ENCODE results near the gene SERTAD2.

Gene SERTAD2

DNA sequence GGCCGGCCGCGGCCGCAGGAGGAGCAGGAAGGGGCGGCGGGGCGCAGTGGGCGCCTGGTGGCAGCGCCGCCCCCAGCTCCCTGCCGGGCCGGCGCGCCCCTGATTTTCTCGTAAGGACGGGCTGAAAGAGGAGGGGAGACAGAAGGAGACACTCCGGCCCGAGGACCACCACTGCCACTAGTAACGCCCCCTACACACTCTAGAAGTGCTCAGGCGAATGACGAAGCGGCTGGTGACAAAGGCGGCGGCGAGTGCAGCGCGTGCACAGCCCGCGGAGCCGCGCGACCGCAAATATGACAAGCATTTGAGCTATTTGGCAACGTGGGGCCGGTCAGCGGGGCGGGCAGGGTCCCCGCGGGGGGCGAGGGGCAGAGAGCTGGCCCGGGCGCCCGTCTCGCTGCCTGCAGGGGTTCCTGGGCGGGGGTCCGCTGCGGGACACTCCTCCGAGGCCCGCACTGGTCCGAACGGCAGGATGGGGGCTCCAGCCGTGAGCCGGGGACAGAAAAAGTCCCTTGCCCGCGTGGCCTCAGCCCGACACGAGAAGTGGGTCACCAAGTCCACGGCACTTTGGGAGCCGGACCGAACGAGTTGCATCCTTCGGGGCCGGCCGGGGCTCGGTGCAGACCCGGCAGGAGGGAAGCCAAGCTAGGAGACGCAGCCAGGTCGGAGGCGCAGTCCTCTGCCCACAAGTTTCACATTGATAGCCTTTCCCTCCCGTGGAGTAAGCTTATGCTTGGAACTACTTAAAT lies 524 bp upstream of the SERTAD2 start:
- peak overlapping the region; percentile 94 for H2BK5ac ChIP-seq (ENCODE audit: low read depth, low read length, poor library complexity)
- H3K4me1 ChIP-seq (ENCODE audit: control insufficient read depth in 1 of 2, insufficient read depth in 2 of 2, low read length in 2 of 2) = peaks cover 2 to 9% of the 10 kb centered on the region in 2 experiments
- H3K4me3 ChIP-seq (ENCODE audit: low read depth, low read length) = peak overlapping the region; percentile 76
- H3K23ac ChIP-seq (ENCODE audit: low read length) = no peak overlapping the region
- peak overlapping the region; percentile 93 for H3K27ac ChIP-seq (ENCODE audit: low read depth, low read length)
- no peaks in the 10 kb centered on the region for H3K36me3 ChIP-seq (ENCODE audit: control insufficient read depth in 1 of 2, insufficient read depth in 2 of 2, low read length in 2 of 2)
- no peaks in the 10 kb centered on the region for H3K9me3 ChIP-seq (ENCODE audit: insufficient read depth, low read depth, low read length)
- peak overlapping the region; percentile 19 for H2BK12ac ChIP-seq (ENCODE audit: low read length)
- H2BK120ac ChIP-seq (ENCODE audit: insufficient read depth, low read length, poor library complexity) = peak overlapping the region; percentile 84
- peak overlapping the region; percentile 71 for H3K4ac ChIP-seq (ENCODE audit: low read depth, low read length)
- H2AK5ac ChIP-seq (ENCODE audit: low read length) = peak overlapping the region; percentile 31
- peak overlapping the region; percentile 82 for H3K18ac ChIP-seq (ENCODE audit: low read length)
- peak overlapping the region; percentile 80 for H3K4me2 ChIP-seq (ENCODE audit: low read length)
- peak overlapping the region; percentile 24 for H2AFZ ChIP-seq (ENCODE audit: insufficient read depth, low read length, poor library complexity)
- peak overlapping the region; percentile 83 for H3K14ac ChIP-seq (ENCODE audit: low read length)
- H3K79me1 ChIP-seq (ENCODE audit: low read length) = peaks cover 16% of the 10 kb centered on the region
- H3K27me3 ChIP-seq (ENCODE audit: insufficient read depth, low read length) = no peaks in the 10 kb centered on the region
- H3K9ac ChIP-seq (ENCODE audit: low read length) = peak overlapping the region; percentile 81
- no CpG with 5 or more reads among the region's 70 CpGs for WGBS (ENCODE audit: extremely low coverage, insufficient coverage, insufficient read length)
- DNase-seq = peak; percentile 75 to 82
- peak overlapping the region; percentile 84 for H4K91ac ChIP-seq (ENCODE audit: low read depth, low read length)
- peak overlapping the region; percentile 78 for H4K8ac ChIP-seq (ENCODE audit: low read depth, low read length)
- H3K79me2 ChIP-seq (ENCODE audit: control insufficient read depth, insufficient read depth, low read length, poor library complexity) = peaks cover 18% of the 10 kb centered on the region
- peak overlapping the region; percentile 81 for H4K12ac ChIP-seq (ENCODE audit: low read depth, low read length)

DNA sequence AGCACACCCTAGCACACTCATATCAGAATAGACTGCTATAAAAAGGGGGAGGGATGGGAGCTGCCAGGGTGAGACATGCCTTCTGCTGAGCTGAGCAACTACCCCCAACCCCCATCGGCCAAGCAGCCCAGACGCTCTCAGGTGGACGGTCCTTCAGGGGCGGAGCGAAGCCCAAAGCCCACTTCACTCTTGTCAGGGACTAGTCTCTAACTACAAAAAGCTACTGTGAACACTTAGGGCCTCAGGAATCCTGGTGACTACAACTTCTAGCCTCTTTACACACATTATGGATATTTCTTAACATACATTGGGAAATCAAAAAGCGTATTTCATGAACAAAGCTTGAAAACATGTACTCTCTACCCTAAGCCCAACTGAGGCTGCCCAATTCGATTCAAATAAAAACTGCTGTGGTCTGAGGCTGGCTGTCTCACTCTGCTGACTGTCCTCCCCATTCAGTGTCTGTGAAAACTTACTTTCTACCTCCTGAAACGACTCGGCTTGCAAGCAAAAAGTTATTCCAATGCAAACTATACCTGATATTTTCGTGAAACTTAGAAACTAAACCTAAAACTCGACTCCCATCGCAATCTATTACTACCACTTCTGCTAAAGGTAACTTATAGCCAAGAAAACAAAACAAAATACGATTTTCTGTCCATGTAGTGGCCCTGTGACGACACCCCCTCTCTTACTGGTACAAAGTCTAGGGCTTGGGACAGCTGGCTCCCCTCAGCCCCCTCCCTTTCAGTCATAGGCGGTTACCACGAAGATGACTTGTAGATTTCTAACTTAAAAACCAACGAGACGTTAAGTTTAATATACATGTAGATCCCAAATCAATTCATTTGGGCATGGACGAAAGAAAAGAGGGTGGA lies 1.2 kb downstream of the SERTAD2 start:
- H2AK5ac ChIP-seq (ENCODE audit: low read length) = no peak overlapping the region
- H4K91ac ChIP-seq (ENCODE audit: low read depth, low read length) = no peak overlapping the region
- peak overlapping the region; percentile 99 for H3K27ac ChIP-seq (ENCODE audit: low read depth, low read length)
- H3K27me3 ChIP-seq (ENCODE audit: insufficient read depth, low read length) = no peaks in the 10 kb centered on the region
- H2BK5ac ChIP-seq (ENCODE audit: low read depth, low read length, poor library complexity) = peak overlapping the region; percentile 90
- no peak overlapping the region for H4K12ac ChIP-seq (ENCODE audit: low read depth, low read length)
- H2BK120ac ChIP-seq (ENCODE audit: insufficient read depth, low read length, poor library complexity) = no peak overlapping the region
- no peak overlapping the region for H2AFZ ChIP-seq (ENCODE audit: insufficient read depth, low read length, poor library complexity)
- peak overlapping the region; percentile 73 for H3K9ac ChIP-seq (ENCODE audit: low read length)
- peak overlapping the region; percentile 89 for H3K4me2 ChIP-seq (ENCODE audit: low read length)
- no peak overlapping the region for H3K23ac ChIP-seq (ENCODE audit: low read length)
- peaks cover 2 to 14% of the 10 kb centered on the region in 2 experiments for H3K4me1 ChIP-seq (ENCODE audit: control insufficient read depth in 1 of 2, insufficient read depth in 2 of 2, low read length in 2 of 2)
- H3K79me2 ChIP-seq (ENCODE audit: control insufficient read depth, insufficient read depth, low read length, poor library complexity) = peaks cover 18% of the 10 kb centered on the region
- peak overlapping the region; percentile 93 for H3K4me3 ChIP-seq (ENCODE audit: low read depth, low read length)
- no peak overlapping the region for H3K14ac ChIP-seq (ENCODE audit: low read length)
- H3K36me3 ChIP-seq (ENCODE audit: control insufficient read depth in 1 of 2, insufficient read depth in 2 of 2, low read length in 2 of 2) = no peaks in the 10 kb centered on the region
- peaks cover 21% of the 10 kb centered on the region for H3K79me1 ChIP-seq (ENCODE audit: low read length)
- no peak overlapping the region for H3K18ac ChIP-seq (ENCODE audit: low read length)
- H2BK12ac ChIP-seq (ENCODE audit: low read length) = no peak overlapping the region
- no peaks in the 10 kb centered on the region for H3K9me3 ChIP-seq (ENCODE audit: insufficient read depth, low read depth, low read length)
- WGBS (ENCODE audit: extremely low coverage, insufficient coverage, insufficient read length) = no CpG with 5 or more reads among the region's 19 CpGs
- H4K8ac ChIP-seq (ENCODE audit: low read depth, low read length) = no peak overlapping the region
- H3K4ac ChIP-seq (ENCODE audit: low read depth, low read length) = peak overlapping the region; percentile 86
- DNase-seq = peak; percentile 16 to 79

DNA sequence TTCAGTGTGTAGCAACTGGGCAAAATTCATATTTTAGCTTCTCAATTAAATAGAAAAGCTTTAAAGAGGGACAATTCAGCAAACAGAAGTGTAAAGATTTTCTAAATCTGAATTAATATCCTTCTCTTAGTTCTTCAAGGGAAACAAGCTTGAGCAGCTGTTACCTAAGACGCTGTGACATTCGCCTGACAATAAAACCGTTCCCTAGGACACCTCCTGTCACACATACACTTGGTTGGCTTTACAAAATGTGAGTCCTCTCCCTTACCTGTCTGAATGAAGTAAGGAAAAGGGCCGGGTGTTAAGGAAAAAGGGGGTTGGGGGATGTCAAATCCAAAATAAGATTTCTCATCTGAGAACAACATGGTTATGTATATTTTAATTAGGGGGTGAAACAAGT lies 2.1 kb downstream of the SERTAD2 start:
- Histone ChIP-seq H3K4me2 (ENCODE audit: low read length) (no peak overlapping the region), H3K4me3 (ENCODE audit: low read depth, low read length) (no peak overlapping the region), H2BK12ac (ENCODE audit: low read length) (no peak overlapping the region), H3K23ac (ENCODE audit: low read length) (no peak overlapping the region), H3K36me3 (ENCODE audit: control insufficient read depth in 1 of 2, insufficient read depth in 2 of 2, low read length in 2 of 2) (no peaks in the 10 kb centered on the region), H4K91ac (ENCODE audit: low read depth, low read length) (no peak overlapping the region), H3K9ac (ENCODE audit: low read length) (no peak overlapping the region), H3K27me3 (ENCODE audit: insufficient read depth, low read length) (no peaks in the 10 kb centered on the region), H2BK120ac (ENCODE audit: insufficient read depth, low read length, poor library complexity) (no peak overlapping the region), H2AFZ (ENCODE audit: insufficient read depth, low read length, poor library complexity) (no peak overlapping the region), H4K8ac (ENCODE audit: low read depth, low read length) (no peak overlapping the region), H3K14ac (ENCODE audit: low read length) (no peak overlapping the region), H4K12ac (ENCODE audit: low read depth, low read length) (no peak overlapping the region), H3K79me2 (ENCODE audit: control insufficient read depth, insufficient read depth, low read length, poor library complexity) (peaks cover 18% of the 10 kb centered on the region), H3K4ac (ENCODE audit: low read depth, low read length) (peak overlapping the region; percentile 97), H3K9me3 (ENCODE audit: insufficient read depth, low read depth, low read length) (no peaks in the 10 kb centered on the region), H3K4me1 (ENCODE audit: control insufficient read depth in 1 of 2, insufficient read depth in 2 of 2, low read length in 2 of 2) (peaks cover 2 to 14% of the 10 kb centered on the region in 2 experiments), H3K27ac (ENCODE audit: low read depth, low read length) (no peak overlapping the region), H2BK5ac (ENCODE audit: low read depth, low read length, poor library complexity) (no peak overlapping the region), H3K18ac (ENCODE audit: low read length) (no peak overlapping the region), H2AK5ac (ENCODE audit: low read length) (no peak overlapping the region), H3K79me1 (ENCODE audit: low read length) (peaks cover 21% of the 10 kb centered on the region)
- DNase-seq = no peak
- WGBS (ENCODE audit: extremely low coverage, insufficient coverage, insufficient read length) = no CpG with 5 or more reads among the region's 4 CpGs

DNA sequence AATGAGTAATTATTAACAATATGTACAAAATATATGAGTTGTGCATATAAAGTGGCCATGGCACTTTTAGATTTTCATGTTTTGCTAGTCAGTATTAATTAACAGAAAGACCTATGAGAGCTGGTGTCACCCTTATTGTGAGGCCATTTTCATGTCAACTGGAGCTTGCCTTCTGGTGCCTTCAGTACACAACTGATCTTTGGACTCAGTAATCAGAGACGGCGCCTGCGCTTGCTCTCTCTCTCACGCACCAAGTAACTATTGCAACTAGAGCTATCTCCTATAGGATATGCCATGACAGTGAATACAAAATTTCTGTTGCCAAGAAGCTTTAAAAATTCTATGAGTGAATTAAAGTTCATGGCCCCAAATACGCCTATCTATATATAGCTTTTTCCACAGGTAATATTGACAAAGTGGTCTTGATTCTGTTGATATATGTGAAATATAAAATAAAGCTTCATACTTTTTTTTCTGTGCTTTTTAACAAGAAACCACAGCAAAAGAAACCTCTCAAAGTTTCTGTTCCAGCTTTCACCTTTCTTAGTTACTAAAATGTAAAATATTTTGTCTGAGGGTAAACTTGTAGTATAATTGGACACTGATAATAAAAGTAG lies 2.9 kb downstream of the SERTAD2 start:
- no peak overlapping the region for H2AFZ ChIP-seq (ENCODE audit: insufficient read depth, low read length, poor library complexity)
- no peak overlapping the region for H2BK5ac ChIP-seq (ENCODE audit: low read depth, low read length, poor library complexity)
- H2AK5ac ChIP-seq (ENCODE audit: low read length) = no peak overlapping the region
- no peak overlapping the region for H2BK120ac ChIP-seq (ENCODE audit: insufficient read depth, low read length, poor library complexity)
- no peak overlapping the region for H3K4me3 ChIP-seq (ENCODE audit: low read depth, low read length)
- no peak overlapping the region for H3K4me2 ChIP-seq (ENCODE audit: low read length)
- no peak overlapping the region for H4K8ac ChIP-seq (ENCODE audit: low read depth, low read length)
- H3K79me2 ChIP-seq (ENCODE audit: control insufficient read depth, insufficient read depth, low read length, poor library complexity) = peaks cover 18% of the 10 kb centered on the region
- DNase-seq = no peak
- no peaks in the 10 kb centered on the region for H3K9me3 ChIP-seq (ENCODE audit: insufficient read depth, low read depth, low read length)
- no peaks in the 10 kb centered on the region for H3K27me3 ChIP-seq (ENCODE audit: insufficient read depth, low read length)
- H4K12ac ChIP-seq (ENCODE audit: low read depth, low read length) = no peak overlapping the region
- no peak overlapping the region for H3K23ac ChIP-seq (ENCODE audit: low read length)
- H3K4me1 ChIP-seq (ENCODE audit: control insufficient read depth in 1 of 2, insufficient read depth in 2 of 2, low read length in 2 of 2) = peaks cover 2 to 14% of the 10 kb centered on the region in 2 experiments
- H3K36me3 ChIP-seq (ENCODE audit: control insufficient read depth in 1 of 2, insufficient read depth in 2 of 2, low read length in 2 of 2) = no peaks in the 10 kb centered on the region
- H3K79me1 ChIP-seq (ENCODE audit: low read length) = peaks cover 21% of the 10 kb centered on the region
- H2BK12ac ChIP-seq (ENCODE audit: low read length) = no peak overlapping the region
- H3K27ac ChIP-seq (ENCODE audit: low read depth, low read length) = no peak overlapping the region
- WGBS (ENCODE audit: extremely low coverage, insufficient coverage, insufficient read length) = no CpG with 5 or more reads among the region's 5 CpGs
- H3K4ac ChIP-seq (ENCODE audit: low read depth, low read length) = peak overlapping the region; percentile 91
- H4K91ac ChIP-seq (ENCODE audit: low read depth, low read length) = no peak overlapping the region
- H3K18ac ChIP-seq (ENCODE audit: low read length) = no peak overlapping the region
- no peak overlapping the region for H3K9ac ChIP-seq (ENCODE audit: low read length)
- H3K14ac ChIP-seq (ENCODE audit: low read length) = no peak overlapping the region

All from trophoblast cell (in vitro differentiated cells and primary cell).